Endothelial cell of umbilical vein (primary cell): ENCODE measurements around the gene GRIA3.

Experiments
- CTCF ChIP-seq, 2 donors: IDR thresholded peaks; 1 replicate in 1 of 2; 2 replicates in 1 of 2; pipeline ENCODE4 v1.5.1; 2011; ENCODE audit warnings: low read length in 2 of 2, mild to moderate bottlenecking in 2 of 2, moderate library complexity in 2 of 2, control low read depth in 1 of 2, inconsistent platforms in 1 of 2, low read depth in 1 of 2; ENCODE audit not compliant: insufficient read depth in 1 of 2; ENCODE audit errors: extremely low read depth in 1 of 2
- EZH2 ChIP-seq: IDR thresholded peaks from 2 replicates; pipeline ENCODE4 v1.6.1; 2012; ENCODE audit warnings: borderline replicate concordance, low read depth, mild to moderate bottlenecking, moderate library complexity, low read length, inconsistent platforms; ENCODE audit not compliant: severe bottlenecking
- FOS ChIP-seq: IDR thresholded peaks from 2 replicates; pipeline ENCODE4 v1.6.1; 2011; ENCODE audit warnings: mild to moderate bottlenecking, low read length, moderate library complexity, borderline replicate concordance; ENCODE audit not compliant: insufficient read depth
- GATA2 ChIP-seq: IDR thresholded peaks from 2 replicates; pipeline ENCODE4 v1.7.0; 2011; ENCODE audit warnings: low read depth, mild to moderate bottlenecking, moderate library complexity, mixed read lengths, low read length; ENCODE audit not compliant: insufficient read length, insufficient read depth
- JUN ChIP-seq: IDR thresholded peaks from 2 replicates; pipeline ENCODE4 v1.6.1; 2011; ENCODE audit warnings: borderline replicate concordance, low read depth; ENCODE audit not compliant: insufficient read length, insufficient read depth
- MAX ChIP-seq: IDR thresholded peaks from 2 replicates; pipeline ENCODE4 v1.6.1; 2011; ENCODE audit not compliant: insufficient read depth, insufficient read length
- MYC ChIP-seq: IDR thresholded peaks from one replicate; pipeline ENCODE4 v1.6.1; 2011; ENCODE audit warnings: mild to moderate bottlenecking, low read depth, low read length
- POLR2A ChIP-seq: IDR thresholded peaks from 2 replicates; pipeline ENCODE4 v1.6.1; 2012; ENCODE audit warnings: low read depth, mild to moderate bottlenecking, control low read depth, low read length
- POLR2AphosphoS5 ChIP-seq: IDR thresholded peaks from 2 replicates; pipeline ENCODE4 v1.6.1; 2012; ENCODE audit warnings: low read depth, mild to moderate bottlenecking, control low read depth, low read length, moderate library complexity; ENCODE audit not compliant: insufficient read depth

- TF ChIP-seq POLR2AphosphoS5 (no peak), CTCF (IDR thresholded peaks at IDR 0.05; ENCODE audit: extremely low read depth in 1 of 2, insufficient read depth in 1 of 2, low read depth in 1 of 2, low read length in 2 of 2) (no peak), GATA2 (no peak), MYC (no peak), POLR2A (no peak), FOS (no peak), EZH2 (no peak), MAX (no peak), JUN (no peak)
Measured at GRCh38 chrX:123223409-123223808, 39.3 kb downstream of the GRIA3 start.
